Activated T-cell treated with anti-CD3 and anti-CD28 coated beads, Interleukin-2, amount 50 U/mL, for 24 hours (primary cell): ENCODE results near the gene EML2.
A peak's percentile ranks its signal among the peaks of the same experiment; 100 is the strongest.
"Not testable (repeated sequence)": the region's sequence is repeated elsewhere in the genome, so short reads cannot be mapped to it uniquely, and the experiment has no call there.

Experiments
- DNase-seq: peaks from one replicate; pipeline ENCODE4 v3.0.0-alpha.2; 2020
- H3K27ac Mint-ChIP-seq: 2 replicates; pipeline ENCODE4 v1.8.0; 2020; ENCODE audit warnings: mild to moderate bottlenecking, mixed read lengths
- H3K27me3 Mint-ChIP-seq: 2 replicates; pipeline ENCODE4 v1.8.0; 2020; ENCODE audit warnings: mixed read lengths
- H3K36me3 Mint-ChIP-seq: 2 replicates; pipeline ENCODE4 v1.8.0; 2020; ENCODE audit warnings: low read depth, mixed read lengths
- H3K4me1 Mint-ChIP-seq: 2 replicates; pipeline ENCODE4 v1.8.0; 2020; ENCODE audit warnings: low read depth, mixed read lengths
- H3K4me3 Mint-ChIP-seq: 2 replicates; pipeline ENCODE4 v1.8.0; 2020; ENCODE audit warnings: mild to moderate bottlenecking, moderate library complexity, mixed read lengths
- H3K9me3 Mint-ChIP-seq: 2 replicates; pipeline ENCODE4 v1.8.0; 2020; ENCODE audit warnings: mixed read lengths

Gene EML2

DNA sequence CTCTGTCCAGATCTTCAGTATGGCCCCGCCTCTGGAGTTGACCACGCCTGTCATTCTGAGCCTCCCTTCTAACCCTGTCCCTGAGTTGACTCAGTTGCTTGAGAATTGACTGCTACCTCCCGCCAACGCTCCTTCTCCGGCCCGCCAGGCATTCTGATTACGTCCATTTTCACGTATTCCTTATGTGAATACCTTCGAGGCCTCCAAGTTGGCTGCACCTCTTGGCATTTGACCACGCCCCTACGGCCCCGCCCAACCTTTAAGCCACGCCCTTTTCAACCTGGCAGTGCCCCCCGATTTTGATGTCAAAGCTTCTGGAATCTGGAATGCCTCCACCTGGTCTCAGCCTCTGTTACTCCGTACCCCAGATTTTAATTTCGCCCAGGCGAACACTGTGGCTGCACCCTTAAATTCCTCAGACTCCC, 1.7 kb upstream of the EML2 start:
- H3K36me3 Mint-ChIP-seq, result peaks cover 50% of the 10 kb centered on the region
- peak; percentile 77 for DNase-seq
- peaks cover 3% of the 10 kb centered on the region for H3K9me3 Mint-ChIP-seq
- H3K4me3 Mint-ChIP-seq, result peak overlapping the region; percentile 92
- no peaks in the 10 kb centered on the region for H3K27me3 Mint-ChIP-seq
- H3K4me1 Mint-ChIP-seq, result peaks cover 54% of the 10 kb centered on the region
- peak overlapping the region; percentile 98 for H3K27ac Mint-ChIP-seq

DNA sequence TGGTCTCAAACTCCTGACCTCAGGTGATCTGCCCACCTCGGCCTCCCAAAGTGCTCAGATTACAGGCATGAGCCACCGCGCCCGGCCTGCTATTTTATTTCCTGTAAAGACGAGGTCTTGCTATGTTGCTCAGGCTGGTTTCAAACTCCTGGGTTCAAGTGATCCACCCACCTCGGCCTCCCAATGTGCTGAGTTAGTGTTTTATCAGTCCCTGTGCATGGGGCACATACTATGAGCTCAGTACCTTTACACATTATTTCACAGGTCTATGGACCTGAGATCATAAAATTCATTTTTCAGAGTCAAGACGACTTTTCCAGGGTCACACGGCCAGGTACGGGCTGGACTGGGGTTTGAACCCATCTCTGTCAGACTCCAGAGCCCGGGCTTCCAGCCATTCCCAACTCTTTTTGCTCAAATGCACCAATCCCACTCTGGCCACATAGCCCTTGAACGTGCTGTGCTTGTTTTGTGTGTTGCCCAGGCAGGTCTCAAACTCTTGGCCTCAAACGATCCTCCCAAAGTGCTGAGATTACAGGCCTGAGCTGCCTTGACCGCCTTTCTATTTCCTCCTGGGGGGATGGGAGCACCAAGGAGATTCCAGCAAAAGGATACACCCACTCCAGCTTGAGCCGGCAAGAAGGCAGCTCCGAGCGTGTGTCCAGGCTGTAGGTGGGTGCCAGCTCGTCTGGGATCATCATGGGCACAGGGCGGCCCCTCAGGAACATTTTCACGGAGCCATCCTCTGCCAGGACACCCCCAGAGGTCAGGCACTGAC, 1.1 kb downstream of the EML2 start:
- H3K9me3 Mint-ChIP-seq, result peaks cover 3% of the 10 kb centered on the region
- H3K27me3 Mint-ChIP-seq, result no peaks in the 10 kb centered on the region
- peaks cover 34% of the 10 kb centered on the region for H3K4me1 Mint-ChIP-seq
- H3K27ac Mint-ChIP-seq, result no peak overlapping the region
- peaks cover 63% of the 10 kb centered on the region for H3K36me3 Mint-ChIP-seq
- no peak for DNase-seq
- H3K4me3 Mint-ChIP-seq, result peak overlapping the region; percentile 92

DNA sequence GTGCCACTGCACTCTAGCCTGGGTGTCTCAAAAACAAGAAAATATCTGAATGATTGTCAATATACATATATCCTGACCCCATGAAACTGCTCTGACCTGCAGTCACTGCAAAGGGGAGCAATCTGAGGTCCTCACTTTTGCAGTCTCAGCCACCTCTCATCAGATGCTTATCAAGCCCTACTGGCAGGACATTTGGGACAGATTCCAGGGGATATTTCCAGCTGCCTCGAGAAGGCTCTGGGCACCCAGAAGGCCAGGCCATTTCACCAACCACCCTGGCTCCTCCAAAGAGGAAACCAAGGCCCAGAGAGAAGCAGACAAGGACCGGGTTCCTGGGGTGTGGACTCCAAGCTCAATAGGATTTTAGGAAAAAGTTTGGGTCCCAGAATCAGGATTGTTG, 2.3 kb downstream of the EML2 start:
- peaks cover 40% of the 10 kb centered on the region for H3K4me1 Mint-ChIP-seq
- H3K4me3 Mint-ChIP-seq, result no peak overlapping the region
- H3K9me3 Mint-ChIP-seq, result peaks cover 3% of the 10 kb centered on the region
- H3K27ac Mint-ChIP-seq, result no peak overlapping the region
- no peaks in the 10 kb centered on the region for H3K27me3 Mint-ChIP-seq
- DNase-seq, result no peak
- H3K36me3 Mint-ChIP-seq, result peaks cover 70% of the 10 kb centered on the region

DNA sequence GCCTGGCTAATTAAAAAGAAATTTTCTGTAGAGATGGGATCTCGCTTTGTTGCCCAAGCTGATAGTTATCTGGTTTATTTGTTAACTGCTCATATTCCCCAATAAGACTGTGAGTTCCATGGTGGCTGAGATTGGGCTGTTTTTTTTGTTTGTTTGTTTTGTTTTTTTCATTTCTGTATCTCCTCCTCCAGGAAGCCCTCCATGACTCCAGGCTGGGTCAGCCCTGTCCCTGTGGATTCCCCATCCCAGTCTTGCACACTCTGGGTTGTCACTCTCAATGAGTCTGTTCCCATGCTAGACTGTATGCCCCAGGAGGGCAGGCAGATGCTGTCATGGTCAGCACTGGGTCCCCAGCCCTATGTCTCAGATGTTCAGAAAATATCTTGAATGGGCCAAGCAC, 2.9 kb downstream of the EML2 start:
- Mint-ChIP-seq H3K9me3 (peaks cover 3% of the 10 kb centered on the region), H3K4me3 (no peak overlapping the region), H3K36me3 (peaks cover 66% of the 10 kb centered on the region), H3K27ac (no peak overlapping the region), H3K4me1 (peaks cover 36% of the 10 kb centered on the region), H3K27me3 (no peaks in the 10 kb centered on the region)
- no peak for DNase-seq

DNA sequence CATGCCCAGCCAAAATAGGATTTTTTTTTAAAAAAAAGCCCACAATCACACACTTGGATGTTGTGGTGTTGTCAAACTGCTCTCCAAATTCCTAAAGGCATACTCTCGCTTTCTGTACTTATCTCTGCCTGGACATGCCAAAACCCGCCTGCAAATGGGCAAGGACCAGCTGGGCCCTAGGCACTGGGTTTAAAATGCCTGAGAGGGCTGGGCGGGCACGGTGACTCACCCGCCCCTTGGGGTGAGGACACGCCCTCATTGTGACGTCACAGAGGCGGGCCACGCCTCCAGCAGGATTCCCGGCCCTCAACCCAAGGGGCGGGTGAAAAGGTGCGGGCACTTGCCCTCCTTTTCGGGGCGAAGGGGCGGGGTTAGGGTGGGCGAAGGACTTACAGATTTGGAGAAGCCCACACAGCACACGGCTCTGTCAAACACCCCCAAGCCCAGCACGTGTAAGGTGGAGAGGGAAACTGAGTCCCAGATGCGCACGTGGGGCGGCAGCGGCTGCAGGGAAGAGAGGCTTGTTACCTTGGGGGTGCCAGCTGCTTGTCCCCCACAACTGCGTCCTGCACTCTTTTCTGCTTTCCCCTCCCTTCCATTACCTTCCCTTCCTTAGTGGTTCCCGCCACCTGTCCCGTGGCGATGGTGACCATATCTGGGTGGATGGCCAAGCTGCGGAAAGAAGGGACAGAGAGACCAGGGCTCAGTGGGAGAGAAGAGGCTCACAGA, 6.6 kb downstream of the EML2 start:
- peak overlapping the region; percentile 35 for H3K27ac Mint-ChIP-seq
- peaks cover 25% of the 10 kb centered on the region for H3K4me1 Mint-ChIP-seq
- no peaks in the 10 kb centered on the region for H3K9me3 Mint-ChIP-seq
- DNase-seq, result peak; percentile 75
- peaks cover 69% of the 10 kb centered on the region for H3K36me3 Mint-ChIP-seq
- no peaks in the 10 kb centered on the region for H3K27me3 Mint-ChIP-seq
- no peak overlapping the region for H3K4me3 Mint-ChIP-seq

DNA sequence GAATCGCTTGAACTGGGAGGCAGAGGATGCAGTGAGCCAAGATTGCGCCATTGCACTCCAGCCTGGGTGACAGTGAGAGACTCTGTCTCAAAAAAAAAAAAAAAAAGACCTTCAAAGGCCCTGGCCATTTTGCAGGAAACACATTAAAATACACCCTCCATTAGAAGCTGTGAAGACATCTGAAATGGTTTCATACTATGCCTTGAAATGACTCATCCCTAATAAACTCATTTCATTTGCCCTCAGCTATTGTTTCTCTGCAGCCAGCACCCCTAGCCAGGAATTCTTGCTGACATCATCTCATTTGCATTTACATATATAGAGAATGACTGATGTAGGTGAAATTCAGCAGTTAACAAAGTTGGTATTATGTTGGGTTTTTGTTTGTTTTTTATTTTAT, 8.7 kb downstream of the EML2 start:
- no peak for DNase-seq
- peaks cover 23% of the 10 kb centered on the region for H3K4me1 Mint-ChIP-seq
- H3K27me3 Mint-ChIP-seq, result no peaks in the 10 kb centered on the region
- no peaks in the 10 kb centered on the region for H3K9me3 Mint-ChIP-seq
- peak overlapping the region; percentile 85 for H3K27ac Mint-ChIP-seq
- H3K4me3 Mint-ChIP-seq, result no peak overlapping the region
- H3K36me3 Mint-ChIP-seq, result peaks cover 72% of the 10 kb centered on the region

DNA sequence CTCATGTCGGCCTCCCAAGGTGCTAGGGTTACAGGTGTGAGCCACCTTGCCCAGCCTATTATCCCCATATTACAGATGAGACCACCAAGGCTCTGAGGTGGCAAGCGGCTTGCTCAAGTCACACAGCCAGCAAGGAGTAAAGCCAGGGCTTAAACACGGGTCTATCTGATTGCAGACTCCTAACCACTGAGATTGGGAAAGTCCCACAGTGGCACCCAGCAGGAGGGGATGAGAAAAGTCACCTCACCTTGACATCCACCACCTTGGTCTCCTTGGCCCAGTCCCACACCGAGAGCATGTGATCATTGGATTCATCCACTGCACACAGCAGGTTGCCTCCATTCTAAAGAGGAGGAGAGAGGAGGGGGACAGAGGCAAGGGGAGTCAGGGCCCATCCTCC, 9.5 kb downstream of the EML2 start:
- Mint-ChIP-seq H3K27me3 (no peaks in the 10 kb centered on the region), H3K27ac (peak overlapping the region; percentile 71), H3K4me3 (no peak overlapping the region), H3K9me3 (no peaks in the 10 kb centered on the region), H3K36me3 (peaks cover 80% of the 10 kb centered on the region), H3K4me1 (peaks cover 23% of the 10 kb centered on the region)
- DNase-seq, result no peak

DNA sequence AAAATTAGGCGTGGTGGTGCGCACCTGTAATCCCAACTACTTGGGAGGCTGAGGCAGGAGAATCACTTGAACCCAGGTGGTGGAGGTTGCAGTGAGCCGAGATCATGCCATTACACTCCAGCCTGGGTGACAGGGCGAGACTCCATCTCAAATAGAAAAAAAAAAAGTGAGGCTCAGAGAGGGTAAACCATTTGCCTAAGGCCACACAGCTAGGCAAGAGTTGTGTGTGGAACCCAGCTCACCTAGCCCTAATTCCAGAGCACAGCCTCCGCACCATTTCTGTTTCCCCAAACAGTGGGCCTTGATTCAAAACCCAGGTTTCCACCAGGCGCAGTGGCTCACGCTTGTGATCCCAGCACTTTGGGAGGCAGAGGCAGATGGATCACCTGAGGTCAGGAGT, 11.0 kb downstream of the EML2 start:
- Mint-ChIP-seq H3K36me3 (peaks cover 85% of the 10 kb centered on the region), H3K4me1 (peaks cover 23% of the 10 kb centered on the region)
- H3K27me3 Mint-ChIP-seq, H3K4me3 Mint-ChIP-seq, H3K9me3 Mint-ChIP-seq, H3K27ac Mint-ChIP-seq, DNase-seq: not testable (repeated sequence)

DNA sequence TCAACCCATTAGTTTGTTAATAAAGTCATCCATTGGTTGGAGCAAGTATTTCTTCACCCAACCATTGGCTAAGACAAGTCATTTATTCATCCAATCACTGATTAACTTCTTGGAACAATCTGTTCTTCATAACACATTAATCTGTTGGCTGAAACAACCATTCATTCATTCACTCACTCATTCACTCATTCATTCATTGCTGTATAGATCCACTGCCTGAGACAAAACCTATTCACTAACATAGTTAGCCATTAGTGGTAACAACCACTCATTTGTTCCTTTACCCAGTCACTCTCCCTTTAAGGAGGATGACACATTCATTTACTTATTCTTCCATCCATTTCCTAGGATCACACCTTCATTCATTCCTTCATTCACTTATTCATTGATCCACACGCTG, 15.2 kb downstream of the EML2 start:
- Mint-ChIP-seq H3K36me3 (peaks cover 96% of the 10 kb centered on the region), H3K27ac (no peak overlapping the region)

DNA sequence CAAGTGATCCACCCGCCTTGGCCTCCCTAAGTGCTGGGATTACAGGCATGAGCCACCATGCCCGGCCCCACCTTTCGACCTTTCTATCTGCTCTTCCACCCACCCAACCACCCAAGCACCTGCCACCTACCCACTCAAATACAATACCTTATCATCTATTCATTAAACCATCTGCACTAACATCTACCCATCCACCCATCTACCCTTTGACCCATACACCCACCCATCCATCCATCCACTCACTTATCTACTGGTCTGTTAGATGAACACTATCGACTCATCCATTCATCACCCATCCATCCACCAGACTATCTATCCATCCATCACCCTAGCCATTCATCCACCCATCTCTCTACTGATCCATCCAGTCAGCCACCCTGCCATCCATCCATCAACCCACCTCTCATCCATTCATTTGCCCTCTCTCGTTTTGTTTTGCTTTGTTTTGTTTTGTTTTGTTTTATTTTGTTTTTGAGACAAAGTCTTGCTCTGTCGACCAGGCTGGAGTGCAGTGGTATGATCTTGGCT, 17.2 kb downstream of the EML2 start:
- no peaks in the 10 kb centered on the region for H3K27me3 Mint-ChIP-seq
- H3K27ac Mint-ChIP-seq, result no peak overlapping the region
- H3K9me3 Mint-ChIP-seq, result no peaks in the 10 kb centered on the region
- H3K4me3 Mint-ChIP-seq, result no peak overlapping the region
- no peak for DNase-seq
- H3K36me3 Mint-ChIP-seq, result peaks cover 93% of the 10 kb centered on the region
- H3K4me1 Mint-ChIP-seq, result no peaks in the 10 kb centered on the region

More for the DNA sequence above, 15.2 kb downstream of the EML2 start:
- Mint-ChIP-seq H3K27me3 (no peaks in the 10 kb centered on the region), H3K4me3 (no peak overlapping the region), H3K9me3 (no peaks in the 10 kb centered on the region), H3K4me1 (no peaks in the 10 kb centered on the region)
- no peak for DNase-seq

DNA sequence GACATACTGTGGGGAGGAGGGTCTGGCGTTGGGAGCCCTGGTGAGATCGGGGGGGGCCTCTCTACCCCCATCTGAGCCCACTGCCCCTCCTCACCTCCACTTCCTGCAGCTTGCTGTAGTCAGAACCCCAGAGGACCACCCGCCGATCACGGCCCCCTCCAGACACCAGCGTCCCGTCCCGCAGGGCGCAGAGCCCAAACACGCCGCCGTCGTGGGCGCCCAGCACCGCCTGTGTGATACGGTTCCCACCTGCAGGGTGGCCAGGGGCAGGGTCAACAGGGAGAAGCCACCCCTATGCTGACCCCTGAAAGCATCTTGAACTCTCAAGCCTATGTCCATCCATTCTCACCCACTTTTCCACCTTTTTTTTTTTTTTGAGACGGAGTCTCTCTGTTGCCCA, 17.8 kb downstream of the EML2 start:
- no peak overlapping the region for H3K27ac Mint-ChIP-seq
- no peaks in the 10 kb centered on the region for H3K9me3 Mint-ChIP-seq
- no peak overlapping the region for H3K4me3 Mint-ChIP-seq
- DNase-seq, result no peak
- no peaks in the 10 kb centered on the region for H3K27me3 Mint-ChIP-seq
- H3K36me3 Mint-ChIP-seq, result peaks cover 93% of the 10 kb centered on the region
- H3K4me1 Mint-ChIP-seq, result peaks cover 2% of the 10 kb centered on the region

DNA sequence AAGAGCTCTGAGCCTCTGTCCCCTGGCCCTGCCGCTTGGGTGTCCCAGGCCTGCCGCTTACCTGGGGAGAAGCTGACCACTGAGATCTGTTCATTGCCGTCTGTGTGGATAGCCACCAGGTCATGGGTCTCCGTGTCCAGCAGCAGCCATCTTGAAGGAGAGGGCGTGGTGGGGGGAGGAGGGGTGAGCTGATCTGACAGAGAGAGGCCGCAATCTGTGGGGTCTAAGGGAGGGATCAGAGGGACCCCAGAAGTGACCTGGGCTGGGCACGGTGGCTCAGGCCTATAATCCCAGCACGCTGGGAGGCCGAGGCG, 22.5 kb downstream of the EML2 start:
- no peak for DNase-seq
- H3K4me1 Mint-ChIP-seq, result peaks cover 27% of the 10 kb centered on the region
- H3K36me3 Mint-ChIP-seq, result peaks cover 90% of the 10 kb centered on the region
- no peaks in the 10 kb centered on the region for H3K27me3 Mint-ChIP-seq
- H3K27ac Mint-ChIP-seq, result no peak overlapping the region
- no peak overlapping the region for H3K4me3 Mint-ChIP-seq
- no peaks in the 10 kb centered on the region for H3K9me3 Mint-ChIP-seq

DNA sequence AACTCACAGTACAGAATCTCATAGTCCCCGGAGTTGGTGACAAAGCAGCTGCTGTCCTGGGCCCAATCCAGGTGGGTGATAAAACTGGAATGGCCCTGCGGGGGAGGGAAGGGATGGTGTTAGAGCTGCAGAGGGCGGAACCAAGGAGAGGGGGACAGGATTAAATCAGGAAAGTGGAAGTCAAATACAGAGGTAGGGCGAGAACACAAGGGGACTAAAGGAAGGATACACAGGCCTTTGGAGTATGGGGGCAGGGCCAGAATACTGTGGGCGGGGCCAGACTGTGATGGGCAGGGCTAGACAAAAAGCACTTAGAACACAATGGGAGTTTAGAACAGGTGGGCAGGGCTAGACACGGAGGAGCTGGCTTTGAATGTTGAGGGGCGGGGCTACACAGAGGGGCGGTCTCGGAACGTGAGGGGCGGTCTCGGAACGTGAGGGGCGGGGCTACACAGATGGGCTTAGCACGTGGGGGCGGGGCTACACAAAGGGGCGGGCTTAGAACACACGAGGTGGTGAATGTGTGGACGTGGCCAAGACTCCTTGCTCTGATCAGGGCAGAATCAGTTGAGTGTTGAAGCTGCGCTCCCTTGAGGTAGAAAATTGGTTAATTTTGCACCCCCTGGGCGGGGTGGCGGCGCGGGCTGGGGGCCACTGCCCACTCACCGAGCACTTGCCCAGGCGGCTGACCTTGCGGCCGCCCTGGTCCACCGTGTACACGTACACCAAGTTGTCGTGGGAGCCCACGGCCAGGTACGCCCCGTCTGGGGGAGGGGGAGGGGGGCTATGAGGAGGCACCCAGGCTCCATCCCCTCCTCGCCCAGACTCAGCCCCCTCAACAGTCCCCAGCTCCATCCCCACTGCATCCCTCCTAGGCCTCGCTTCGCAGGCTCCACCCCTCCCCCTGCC, 23.1 kb downstream of the EML2 start:
- DNase-seq, result peak; percentile 85
- H3K4me1 Mint-ChIP-seq, result peaks cover 27% of the 10 kb centered on the region
- peak overlapping the region; percentile 82 for H3K27ac Mint-ChIP-seq
- peaks cover 90% of the 10 kb centered on the region for H3K36me3 Mint-ChIP-seq
- no peak overlapping the region for H3K4me3 Mint-ChIP-seq
- no peaks in the 10 kb centered on the region for H3K9me3 Mint-ChIP-seq
- H3K27me3 Mint-ChIP-seq, result no peaks in the 10 kb centered on the region

DNA sequence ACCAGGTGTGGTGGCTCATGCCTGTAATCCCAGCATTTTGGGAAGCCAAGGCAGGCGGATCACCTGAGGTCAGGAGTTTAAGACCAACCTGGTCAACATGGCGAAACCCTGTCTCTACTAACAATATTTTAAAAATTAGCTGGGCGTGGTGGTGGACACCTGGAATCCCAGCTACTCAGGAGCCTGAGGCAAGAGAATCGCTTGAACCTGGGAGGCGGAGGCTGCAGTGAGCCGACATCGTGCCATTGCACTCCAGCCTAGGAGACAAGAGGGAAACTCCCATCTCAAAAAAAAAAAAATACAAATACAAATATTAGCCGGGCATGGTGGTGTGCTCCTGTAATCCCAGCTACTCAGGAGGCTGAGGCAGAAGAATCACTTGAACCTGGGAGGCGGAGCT, 24.1 kb downstream of the EML2 start:
- H3K36me3 Mint-ChIP-seq, result peaks cover 91% of the 10 kb centered on the region
- peak overlapping the region; percentile 65 for H3K4me3 Mint-ChIP-seq
- peak overlapping the region; percentile 97 for H3K27ac Mint-ChIP-seq
- H3K9me3 Mint-ChIP-seq, H3K27me3 Mint-ChIP-seq, DNase-seq: not testable (repeated sequence)
- peaks cover 27% of the 10 kb centered on the region for H3K4me1 Mint-ChIP-seq
